Parathyroid adenoma (tissue), 2 donors: ENCODE results near the gene ASS1.

Experiments used
- H2AFZ ChIP-seq: fragments of 300-600 bp; sonication (generic); one replicate; pipeline ENCODE4 v1.7.0; 2017; ENCODE audit warnings: antibody characterized with exemption, mild to moderate bottlenecking
- H3K27ac ChIP-seq: fragments of 300-600 bp; sonication (generic); one replicate; pipeline ENCODE4 v1.7.0; 2017
- H3K27me3 ChIP-seq: fragments of 300-600 bp; sonication (generic); one replicate; pipeline ENCODE4 v1.7.0; 2017; ENCODE audit warnings: low read length; ENCODE audit not compliant: control insufficient read depth, insufficient read depth
- H3K36me3 ChIP-seq: fragments of 300-600 bp; sonication (generic); one replicate; pipeline ENCODE4 v1.7.0; 2017; ENCODE audit warnings: low read length; ENCODE audit not compliant: control insufficient read depth, insufficient read depth
- H3K4me1 ChIP-seq: fragments of 300-600 bp; sonication (generic); one replicate; pipeline ENCODE4 v1.7.0; 2017; ENCODE audit warnings: control low read depth
- H3K4me2 ChIP-seq: fragments of 300-600 bp; sonication (generic); one replicate; pipeline ENCODE4 v1.7.0; 2017; ENCODE audit warnings: low read length
- H3K4me3 ChIP-seq: fragments of 300-600 bp; sonication (generic); one replicate; pipeline ENCODE4 v1.7.0; 2017; ENCODE audit warnings: low read depth, low read length
- H3K79me2 ChIP-seq: fragments of 300-600 bp; sonication (generic); one replicate; pipeline ENCODE4 v1.7.0; 2017; ENCODE audit warnings: control low read depth
- H3K9ac ChIP-seq: fragments of 300-600 bp; sonication (generic); one replicate; pipeline ENCODE4 v1.7.0; 2017; ENCODE audit warnings: mild to moderate bottlenecking
- H3K9me3 ChIP-seq: fragments of 300-600 bp; sonication (generic); one replicate; pipeline ENCODE4 v1.7.0; 2017; ENCODE audit warnings: low read length; ENCODE audit not compliant: control insufficient read depth
- CTCF ChIP-seq: fragments of 300-600 bp; sonication (generic); IDR thresholded peaks from one replicate; pipeline ENCODE4 v1.7.0; 2017; ENCODE audit warnings: antibody characterized with exemption, mild to moderate bottlenecking
- donor health status: primary hyperparathyroidism.

The ASS1 gene

DNA sequence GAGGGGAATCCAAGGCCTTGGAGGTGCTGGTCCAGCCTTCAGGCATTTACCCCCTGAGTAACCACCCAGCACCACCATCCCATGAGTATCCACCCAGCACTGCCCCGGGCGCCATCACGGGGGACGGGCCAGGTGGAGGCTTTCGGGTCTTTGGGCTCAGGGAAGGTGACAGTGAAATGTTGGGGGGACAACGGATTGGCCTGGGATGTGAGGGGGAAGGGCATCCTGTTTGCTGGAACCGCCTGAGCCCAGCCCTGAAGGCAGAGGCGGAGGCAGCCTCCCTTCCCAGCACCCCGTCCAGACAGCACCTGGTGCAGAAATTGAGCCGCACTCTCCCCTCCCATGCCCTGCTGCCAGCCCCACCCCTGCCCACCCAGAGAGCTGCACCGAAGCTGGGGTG, 17.0 kb downstream of the ASS1 start:
- Histone ChIP-seq H3K4me1 (no peaks in the 10 kb centered on the region), H3K79me2 (no peaks in the 10 kb centered on the region), H3K27ac (no peak overlapping the region), H3K9ac (no peak overlapping the region), H3K4me2 (no peak overlapping the region), H2AFZ (no peak overlapping the region), H3K27me3 (no peaks in the 10 kb centered on the region), H3K9me3 (no peaks in the 10 kb centered on the region), H3K4me3 (no peak overlapping the region), H3K36me3 (no peaks in the 10 kb centered on the region)
- TF ChIP-seq CTCF, result no peak

DNA sequence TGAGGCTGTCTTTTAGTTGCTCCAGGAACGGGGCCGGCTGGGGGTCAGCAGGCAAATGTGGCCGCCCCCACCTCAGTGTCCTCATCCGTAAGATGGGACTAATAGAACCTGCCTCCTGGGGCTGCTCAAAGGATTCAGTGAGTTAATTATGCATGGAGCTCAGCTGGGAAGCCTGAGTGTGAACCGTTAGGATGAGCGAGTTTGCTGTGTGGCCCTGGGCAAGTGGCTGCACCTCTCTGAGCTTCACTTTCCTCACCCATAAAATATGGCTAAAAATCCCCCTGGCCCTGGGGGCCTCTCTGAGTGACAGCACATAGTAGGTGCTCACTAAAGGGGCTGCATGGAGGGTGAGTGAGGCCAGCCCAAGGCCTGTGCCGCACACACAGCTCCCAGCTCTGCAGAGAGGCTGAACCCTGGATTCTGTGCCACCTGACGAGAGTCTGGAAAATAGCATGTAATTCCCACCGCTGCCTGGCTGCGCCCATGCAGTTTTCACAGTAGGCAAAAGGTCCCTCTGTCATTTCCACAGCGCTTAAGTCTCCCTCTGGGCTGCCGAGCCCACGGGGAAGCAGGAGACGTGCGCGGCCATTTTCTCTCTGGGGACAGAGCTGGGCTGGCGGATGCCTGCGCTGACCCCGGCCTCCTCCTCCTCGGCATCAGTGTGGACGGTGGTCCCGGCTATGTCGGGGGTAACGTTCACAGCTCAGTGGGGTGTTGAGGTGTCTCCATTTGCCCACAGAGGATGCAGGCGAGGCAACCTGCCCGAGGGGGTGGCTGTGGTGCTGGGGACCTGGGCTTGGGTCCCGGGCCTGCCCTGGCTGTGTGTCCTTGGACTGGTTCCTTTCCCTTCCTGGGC, 18.2 kb downstream of the ASS1 start:
- Histone ChIP-seq H3K9ac (no peak overlapping the region), H3K27ac (no peak overlapping the region), H3K4me3 (no peak overlapping the region), H3K9me3 (no peaks in the 10 kb centered on the region), H3K4me2 (no peak overlapping the region), H2AFZ (no peak overlapping the region), H3K27me3 (no peaks in the 10 kb centered on the region), H3K4me1 (no peaks in the 10 kb centered on the region), H3K79me2 (no peaks in the 10 kb centered on the region), H3K36me3 (no peaks in the 10 kb centered on the region)
- TF ChIP-seq CTCF, result no peak

- no peaks in the 10 kb centered on the region for H3K4me1 ChIP-seq
- H3K27me3 ChIP-seq, result no peaks in the 10 kb centered on the region
- no peak for TF ChIP-seq CTCF
- no peaks in the 10 kb centered on the region for H3K36me3 ChIP-seq
- no peaks in the 10 kb centered on the region for H3K79me2 ChIP-seq
- H2AFZ ChIP-seq, result no peak overlapping the region
- no peak overlapping the region for H3K9ac ChIP-seq
- H3K4me2 ChIP-seq, result no peak overlapping the region
- H3K9me3 ChIP-seq, result no peaks in the 10 kb centered on the region
- no peak overlapping the region for H3K27ac ChIP-seq
- H3K4me3 ChIP-seq, result no peak overlapping the region
Observed at GRCh38 chr9:130463763-130464745, 19.3 kb downstream of the ASS1 start.

DNA sequence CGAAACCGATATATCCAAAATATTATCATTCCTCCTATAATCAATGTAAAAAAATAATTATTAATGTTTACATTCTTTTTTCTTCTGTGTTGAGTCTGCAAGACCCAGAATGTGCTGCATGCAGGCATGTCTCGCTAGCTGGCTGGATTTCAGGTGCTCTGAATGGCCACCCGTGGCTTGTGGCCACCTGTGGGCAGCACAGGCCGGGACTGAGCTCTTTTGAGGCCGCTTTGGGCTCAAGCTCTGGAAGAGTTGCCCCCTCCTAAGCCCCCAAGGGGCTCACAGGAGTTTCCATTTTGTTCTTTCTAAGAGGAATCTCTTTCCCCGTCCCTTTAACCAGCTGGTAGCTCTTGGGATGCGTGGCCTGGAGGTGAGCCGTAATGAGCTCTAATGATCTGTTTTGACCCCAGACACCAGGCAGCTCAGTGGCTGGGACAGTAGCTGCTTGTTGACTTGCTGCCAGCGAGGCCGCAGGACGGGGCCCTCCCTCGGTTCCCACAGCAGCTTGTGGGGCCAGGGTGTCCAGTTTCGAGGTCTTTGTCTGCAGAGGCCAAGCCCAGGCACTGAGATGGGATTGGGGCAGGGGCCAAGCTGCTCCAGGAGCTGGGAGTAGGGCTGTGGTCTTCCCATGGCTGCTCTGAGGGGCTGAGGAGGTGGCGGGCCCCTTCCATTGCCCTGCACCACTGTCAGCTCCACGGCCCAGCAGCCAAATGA, 20.8 kb downstream of the ASS1 start:
- Histone ChIP-seq H3K36me3 (no peaks in the 10 kb centered on the region), H3K27me3 (no peaks in the 10 kb centered on the region)

More for the DNA sequence above, 20.8 kb downstream of the ASS1 start:
- no peak for TF ChIP-seq CTCF
- Histone ChIP-seq H3K79me2 (no peaks in the 10 kb centered on the region), H3K4me1 (no peaks in the 10 kb centered on the region), H3K9ac (no peak overlapping the region), H3K27ac (no peak overlapping the region), H3K4me3 (no peak overlapping the region), H2AFZ (no peak overlapping the region), H3K9me3 (no peaks in the 10 kb centered on the region), H3K4me2 (no peak overlapping the region)
